ENCODE data around the gene KDM4C. TPM values are rescaled to one million over a fixed set of nuclear protein-coding genes. Genes with fewer than 3 reads are reported as not detected.

KDM4C gene
- total and polyA plus RNA-seq, 2 of the 13 experiments (the other 11 are each of a cell fraction or from before 2014, with no cell fraction given) = 19.4 to 23.6 TPM

DNA sequence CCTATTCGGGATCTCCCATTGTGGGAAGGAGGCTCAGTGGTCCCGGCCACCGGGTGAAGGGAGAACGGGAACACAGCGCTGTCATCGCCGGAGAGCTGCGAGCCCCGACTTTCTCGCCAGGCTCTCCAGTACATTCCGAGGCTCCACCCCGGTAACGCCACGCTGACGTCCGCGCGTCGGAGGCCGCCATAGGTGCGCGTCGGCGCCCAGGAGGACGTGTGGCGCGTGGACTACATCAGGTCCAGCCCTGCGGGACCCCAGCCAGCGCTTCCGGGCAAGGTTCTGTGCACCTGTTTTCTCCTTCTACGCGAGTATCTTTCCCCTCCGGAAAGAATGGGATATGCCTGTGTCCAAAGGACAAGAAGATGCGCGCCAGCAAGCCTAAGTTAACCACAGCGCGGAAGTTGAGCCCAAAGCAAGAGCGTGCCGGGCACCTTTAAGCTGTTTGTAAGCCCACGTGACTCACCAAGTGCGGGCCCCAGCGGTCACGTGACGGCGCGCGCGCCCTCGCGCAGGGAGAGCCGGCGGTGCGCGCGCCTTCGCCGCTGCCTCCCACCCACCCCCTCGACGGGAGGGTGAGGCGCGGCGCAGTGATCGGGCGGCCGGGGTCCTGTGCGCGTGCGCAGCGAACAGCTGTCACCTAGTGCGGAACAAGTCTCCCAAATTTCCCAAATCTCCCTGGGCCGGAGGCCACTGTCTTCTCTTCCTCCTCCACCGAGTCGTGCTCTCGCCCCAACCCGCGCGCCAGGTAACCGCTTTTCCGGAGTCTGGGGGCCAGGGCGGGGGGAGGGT, at the start of gene KDM4C (continued):
- TF ChIP-seq, protein P1, sequence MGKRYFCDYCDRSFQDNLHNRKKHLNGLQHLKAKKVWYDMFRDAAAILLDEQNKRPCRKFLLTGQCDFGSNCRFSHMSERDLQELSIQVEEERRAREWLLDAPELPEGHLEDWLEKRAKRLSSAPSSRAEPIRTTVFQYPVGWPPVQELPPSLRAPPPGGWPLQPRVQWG (CRISPR knock-in tag; IDR thresholded peaks at IDR 0.05; ENCODE audit: borderline replicate concordance, low read depth) = no peak
- TF ChIP-seq YY1 (IDR thresholded peaks at IDR 0.05; ENCODE audit: insufficient read depth, insufficient replicate concordance, low read depth, low read length) (peak; percentile 87), IKZF1 (IDR thresholded peaks at IDR 0.05) (no peak), GATAD2A (CRISPR knock-in tag; IDR thresholded peaks at IDR 0.05) (peak; percentile 49; the same call in 1 of the 2 replicates), HNF4G (IDR thresholded peaks at IDR 0.05; ENCODE audit: borderline replicate concordance, low read depth, low read length) (no peak), HNF4G (CRISPR knock-in tag; IDR thresholded peaks at IDR 0.05; ENCODE audit: borderline replicate concordance, low read depth) (no peak), RFX3 (CRISPR knock-in tag; IDR thresholded peaks at IDR 0.05) (0 out of 2 replicates have a peak, but pooled peaks have one; percentile 17), ZNF350 (CRISPR knock-in tag; IDR thresholded peaks at IDR 0.05; ENCODE audit: borderline replicate concordance, low read depth) (peak; percentile 82; the same call in 1 of the 2 replicates), MEIS1 (CRISPR knock-in tag; IDR thresholded peaks at IDR 0.05; ENCODE audit: borderline replicate concordance) (peak; percentile 91), ZNF552 (CRISPR knock-in tag; IDR thresholded peaks at IDR 0.05; ENCODE audit: borderline replicate concordance) (peak; percentile 60; the same call in 1 of the 2 replicates), REPIN1 (CRISPR knock-in tag; IDR thresholded peaks at IDR 0.05; ENCODE audit: borderline replicate concordance, low read depth) (peak; percentile 65), MTF2 (CRISPR knock-in tag; IDR thresholded peaks at IDR 0.05; ENCODE audit: borderline replicate concordance) (no peak), SIN3A (IDR thresholded peaks at IDR 0.05; ENCODE audit: borderline replicate concordance, low read depth, low read length) (peak; percentile 76; the same call in 1 of the 2 replicates), ZNF558 (CRISPR knock-in tag; IDR thresholded peaks at IDR 0.05; ENCODE audit: borderline replicate concordance) (peak; percentile 27; the same call in 1 of the 2 replicates), SIN3B (IDR thresholded peaks at IDR 0.05; ENCODE audit: low read length) (no peak), ZNF816 (CRISPR knock-in tag; IDR thresholded peaks at IDR 0.05; ENCODE audit: borderline replicate concordance) (0 out of 2 replicates have a peak, but pooled peaks have one; percentile 52), SP140L (CRISPR knock-in tag; IDR thresholded peaks at IDR 0.05; ENCODE audit: borderline replicate concordance) (no peak), ZNF496 (CRISPR knock-in tag; IDR thresholded peaks at IDR 0.05; ENCODE audit: insufficient replicate concordance) (no peak)
- TF ChIP-seq, protein P2, sequence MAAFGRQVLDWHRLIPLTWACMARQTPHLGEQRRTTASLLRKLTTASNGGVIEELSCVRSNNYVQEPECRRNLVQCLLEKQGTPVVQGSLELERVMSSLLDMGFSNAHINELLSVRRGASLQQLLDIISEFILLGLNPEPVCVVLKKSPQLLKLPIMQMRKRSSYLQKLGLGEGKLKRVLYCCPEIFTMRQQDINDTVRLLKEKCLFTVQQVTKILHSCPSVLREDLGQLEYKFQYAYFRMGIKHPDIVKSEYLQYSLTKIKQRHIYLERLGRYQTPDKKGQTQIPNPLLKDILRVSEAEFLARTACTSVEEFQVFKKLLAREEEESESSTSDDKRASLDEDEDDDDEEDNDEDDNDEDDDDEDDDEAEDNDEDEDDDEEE (CRISPR knock-in tag; IDR thresholded peaks at IDR 0.05) = peak; percentile 67; the same call in 1 of the 2 replicates
- TF ChIP-seq, protein P3, sequence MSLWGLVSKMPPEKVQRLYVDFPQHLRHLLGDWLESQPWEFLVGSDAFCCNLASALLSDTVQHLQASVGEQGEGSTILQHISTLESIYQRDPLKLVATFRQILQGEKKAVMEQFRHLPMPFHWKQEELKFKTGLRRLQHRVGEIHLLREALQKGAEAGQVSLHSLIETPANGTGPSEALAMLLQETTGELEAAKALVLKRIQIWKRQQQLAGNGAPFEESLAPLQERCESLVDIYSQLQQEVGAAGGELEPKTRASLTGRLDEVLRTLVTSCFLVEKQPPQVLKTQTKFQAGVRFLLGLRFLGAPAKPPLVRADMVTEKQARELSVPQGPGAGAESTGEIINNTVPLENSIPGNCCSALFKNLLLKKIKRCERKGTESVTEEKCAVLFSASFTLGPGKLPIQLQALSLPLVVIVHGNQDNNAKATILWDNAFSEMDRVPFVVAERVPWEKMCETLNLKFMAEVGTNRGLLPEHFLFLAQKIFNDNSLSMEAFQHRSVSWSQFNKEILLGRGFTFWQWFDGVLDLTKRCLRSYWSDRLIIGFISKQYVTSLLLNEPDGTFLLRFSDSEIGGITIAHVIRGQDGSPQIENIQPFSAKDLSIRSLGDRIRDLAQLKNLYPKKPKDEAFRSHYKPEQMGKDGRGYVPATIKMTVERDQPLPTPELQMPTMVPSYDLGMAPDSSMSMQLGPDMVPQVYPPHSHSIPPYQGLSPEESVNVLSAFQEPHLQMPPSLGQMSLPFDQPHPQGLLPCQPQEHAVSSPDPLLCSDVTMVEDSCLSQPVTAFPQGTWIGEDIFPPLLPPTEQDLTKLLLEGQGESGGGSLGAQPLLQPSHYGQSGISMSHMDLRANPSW (CRISPR knock-in tag; IDR thresholded peaks at IDR 0.05; ENCODE audit: borderline replicate concordance) = peak; percentile 72; the same call in 1 of the 2 replicates
- TF ChIP-seq, protein P4, sequence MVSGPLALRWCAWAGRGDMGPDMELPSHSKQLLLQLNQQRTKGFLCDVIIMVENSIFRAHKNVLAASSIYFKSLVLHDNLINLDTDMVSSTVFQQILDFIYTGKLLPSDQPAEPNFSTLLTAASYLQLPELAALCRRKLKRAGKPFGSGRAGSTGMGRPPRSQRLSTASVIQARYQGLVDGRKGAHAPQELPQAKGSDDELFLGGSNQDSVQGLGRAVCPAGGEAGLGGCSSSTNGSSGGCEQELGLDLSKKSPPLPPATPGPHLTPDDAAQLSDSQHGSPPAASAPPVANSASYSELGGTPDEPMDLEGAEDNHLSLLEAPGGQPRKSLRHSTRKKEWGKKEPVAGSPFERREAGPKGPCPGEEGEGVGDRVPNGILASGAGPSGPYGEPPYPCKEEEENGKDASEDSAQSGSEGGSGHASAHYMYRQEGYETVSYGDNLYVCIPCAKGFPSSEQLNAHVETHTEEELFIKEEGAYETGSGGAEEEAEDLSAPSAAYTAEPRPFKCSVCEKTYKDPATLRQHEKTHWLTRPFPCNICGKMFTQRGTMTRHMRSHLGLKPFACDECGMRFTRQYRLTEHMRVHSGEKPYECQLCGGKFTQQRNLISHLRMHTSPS (CRISPR knock-in tag; IDR thresholded peaks at IDR 0.05; ENCODE audit: low read depth) = no peak
- TF ChIP-seq, protein P5, sequence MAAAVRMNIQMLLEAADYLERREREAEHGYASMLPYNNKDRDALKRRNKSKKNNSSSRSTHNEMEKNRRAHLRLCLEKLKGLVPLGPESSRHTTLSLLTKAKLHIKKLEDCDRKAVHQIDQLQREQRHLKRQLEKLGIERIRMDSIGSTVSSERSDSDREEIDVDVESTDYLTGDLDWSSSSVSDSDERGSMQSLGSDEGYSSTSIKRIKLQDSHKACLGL (CRISPR knock-in tag; IDR thresholded peaks at IDR 0.05) = no peak; the same call in 1 of the 2 replicates
